Activated T-cell treated with anti-CD3 and anti-CD28 coated beads, Interleukin-2, amount 50 U/mL, for 24 hours (primary cell): ENCODE data around the gene MRPL55.

Experiments
- DNase-seq: peaks from one replicate; pipeline ENCODE4 v3.0.0-alpha.2; 2020
- H3K27ac Mint-ChIP-seq: 2 replicates; pipeline ENCODE4 v1.8.0; 2020; ENCODE audit warnings: mild to moderate bottlenecking, mixed read lengths
- H3K27me3 Mint-ChIP-seq: 2 replicates; pipeline ENCODE4 v1.8.0; 2020; ENCODE audit warnings: mixed read lengths
- H3K36me3 Mint-ChIP-seq: 2 replicates; pipeline ENCODE4 v1.8.0; 2020; ENCODE audit warnings: low read depth, mixed read lengths
- H3K4me1 Mint-ChIP-seq: 2 replicates; pipeline ENCODE4 v1.8.0; 2020; ENCODE audit warnings: low read depth, mixed read lengths
- H3K4me3 Mint-ChIP-seq: 2 replicates; pipeline ENCODE4 v1.8.0; 2020; ENCODE audit warnings: mild to moderate bottlenecking, moderate library complexity, mixed read lengths
- H3K9me3 Mint-ChIP-seq: 2 replicates; pipeline ENCODE4 v1.8.0; 2020; ENCODE audit warnings: mixed read lengths

MRPL55 gene

DNA sequence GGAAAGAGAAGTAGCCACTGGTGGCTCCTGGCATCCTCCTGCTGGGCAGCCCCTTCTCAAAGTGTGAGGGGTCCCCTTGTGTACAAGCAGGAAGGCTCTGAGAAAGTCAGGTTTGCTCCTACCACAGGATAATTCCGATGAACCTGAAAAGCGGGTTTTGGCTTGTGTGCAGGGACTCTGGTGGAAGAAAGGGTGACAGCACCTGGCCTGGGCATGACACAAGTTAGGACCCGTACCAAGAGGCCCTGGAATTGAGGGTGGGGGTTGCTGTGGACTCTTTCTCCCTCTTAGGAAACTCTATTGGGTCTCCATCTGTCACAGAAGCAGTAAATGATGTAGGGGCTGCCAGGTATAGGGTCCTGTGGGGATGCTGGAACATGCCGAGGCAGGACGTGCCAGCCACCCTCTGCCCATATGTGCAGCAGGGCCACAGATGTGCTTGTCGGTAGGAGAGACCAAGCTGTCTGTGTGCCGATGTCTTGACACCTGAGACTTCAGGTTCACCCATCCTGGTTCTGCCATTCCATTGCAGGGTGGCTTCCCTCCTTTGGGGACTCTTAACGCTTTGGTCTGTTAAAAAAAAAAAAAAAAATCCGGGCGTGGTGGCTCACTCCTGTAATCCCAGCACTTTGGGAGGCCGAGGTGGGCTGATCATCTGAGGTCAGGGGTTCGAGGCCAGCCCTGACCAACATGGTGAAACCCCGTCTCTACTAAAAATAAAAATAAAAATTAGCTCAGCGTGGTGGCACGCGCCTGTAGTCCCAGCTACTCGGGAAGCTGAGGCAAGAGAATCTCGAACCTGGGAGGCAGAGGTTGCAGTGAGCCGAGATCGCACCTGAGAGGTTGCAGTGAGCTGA, 15.8 kb downstream of the MRPL55 start:
- H3K4me1 Mint-ChIP-seq, result peaks cover 65% of the 10 kb centered on the region
- no peak for DNase-seq
- H3K36me3 Mint-ChIP-seq, result peaks cover 100% of the 10 kb centered on the region
- no peak overlapping the region for H3K4me3 Mint-ChIP-seq
- no peaks in the 10 kb centered on the region for H3K27me3 Mint-ChIP-seq
- H3K27ac Mint-ChIP-seq, result no peak overlapping the region
- peaks cover 14% of the 10 kb centered on the region for H3K9me3 Mint-ChIP-seq

- Mint-ChIP-seq H3K4me1 (peaks cover 73% of the 10 kb centered on the region), H3K4me3 (no peak overlapping the region), H3K36me3 (peaks cover 100% of the 10 kb centered on the region), H3K9me3 (peaks cover 14% of the 10 kb centered on the region), H3K27me3 (no peaks in the 10 kb centered on the region), H3K27ac (peak overlapping the region; percentile 89)
- no peak for DNase-seq
These were observed 16.6 kb downstream of the MRPL55 start for GRCh38 chr1:228092342-228093049.

GRCh38 chr1:228091084-228091483, 18.0 kb downstream of the MRPL55 start:
- DNase-seq, result no peak
- Mint-ChIP-seq H3K36me3 (peaks cover 98% of the 10 kb centered on the region), H3K9me3 (peaks cover 14% of the 10 kb centered on the region), H3K4me3 (no peak overlapping the region), H3K27ac (peak overlapping the region; percentile 89), H3K27me3 (no peaks in the 10 kb centered on the region), H3K4me1 (peaks cover 85% of the 10 kb centered on the region)

- Mint-ChIP-seq H3K4me1 (peaks cover 85% of the 10 kb centered on the region), H3K4me3 (peak overlapping the region; percentile 25), H3K27me3 (no peaks in the 10 kb centered on the region), H3K9me3 (peaks cover 13% of the 10 kb centered on the region), H3K27ac (peak overlapping the region; percentile 89), H3K36me3 (peaks cover 97% of the 10 kb centered on the region)
- DNase-seq, result no peak
These were observed 18.5 kb downstream of the MRPL55 start for GRCh38 chr1:228090613-228091081.

GRCh38 chr1:228089519-228090380, 19.3 kb downstream of the MRPL55 start:
- Mint-ChIP-seq H3K27me3 (no peaks in the 10 kb centered on the region), H3K4me1 (peaks cover 88% of the 10 kb centered on the region), H3K27ac (peak overlapping the region; percentile 89), H3K9me3 (peaks cover 8% of the 10 kb centered on the region), H3K4me3 (peak overlapping the region; percentile 63), H3K36me3 (peaks cover 97% of the 10 kb centered on the region)
- no peak for DNase-seq

DNA sequence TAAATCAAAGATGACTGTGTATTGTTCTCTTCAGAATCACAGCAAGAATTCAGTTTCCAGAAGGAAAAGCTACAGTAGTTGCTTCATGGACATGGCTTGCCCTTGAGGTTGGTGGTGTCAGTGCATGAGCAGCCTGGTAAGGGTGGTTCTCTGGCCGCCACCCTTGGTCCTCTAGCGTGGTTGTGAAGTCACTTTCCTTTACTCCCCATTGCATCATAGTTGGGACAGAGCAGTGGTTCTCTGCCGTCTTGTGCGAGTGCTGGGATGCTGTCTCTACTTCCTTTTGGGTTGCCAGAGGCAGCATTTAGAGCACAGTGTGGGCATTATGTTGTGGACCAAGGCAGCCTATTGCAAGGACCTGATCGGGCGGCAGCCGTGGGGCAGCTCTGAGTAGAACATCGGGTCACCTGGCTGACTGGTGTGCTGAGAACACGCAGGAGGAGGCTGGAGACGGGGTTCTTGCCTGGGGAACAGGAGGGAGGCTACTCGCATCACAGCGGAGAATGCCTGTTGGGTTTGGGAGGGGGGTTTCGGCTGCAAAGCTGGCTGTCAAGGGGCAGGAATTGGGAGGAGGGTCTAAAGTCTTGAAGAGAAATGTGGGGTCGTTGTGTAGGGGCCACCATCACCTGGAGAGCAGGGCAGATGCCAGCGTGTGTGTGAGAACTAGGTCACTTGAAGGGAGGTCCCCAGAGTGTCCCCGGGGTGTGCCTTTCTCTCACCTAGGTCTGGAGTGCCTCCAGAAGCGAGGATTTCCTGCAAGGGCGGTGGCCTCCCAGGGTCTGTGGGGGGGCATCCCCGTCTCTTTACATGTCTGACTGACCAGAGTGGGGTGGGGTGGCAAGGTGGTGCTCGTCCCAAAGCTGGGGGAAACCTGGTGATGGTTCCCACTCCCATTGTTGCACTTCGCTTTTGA, 20.3 kb downstream of the MRPL55 start:
- Mint-ChIP-seq H3K4me3 (peak overlapping the region; percentile 63), H3K9me3 (no peaks in the 10 kb centered on the region), H3K36me3 (peaks cover 97% of the 10 kb centered on the region), H3K4me1 (peaks cover 87% of the 10 kb centered on the region), H3K27ac (peak overlapping the region; percentile 89), H3K27me3 (no peaks in the 10 kb centered on the region)
- peak; percentile 29 for DNase-seq

GRCh38 chr1:228087771-228088251, 21.3 kb downstream of the MRPL55 start:
- Mint-ChIP-seq H3K9me3 (no peaks in the 10 kb centered on the region), H3K27me3 (no peaks in the 10 kb centered on the region), H3K4me3 (peak overlapping the region; percentile 63), H3K36me3 (peaks cover 95% of the 10 kb centered on the region), H3K27ac (peak overlapping the region; percentile 89), H3K4me1 (peaks cover 86% of the 10 kb centered on the region)
- no peak for DNase-seq

DNA sequence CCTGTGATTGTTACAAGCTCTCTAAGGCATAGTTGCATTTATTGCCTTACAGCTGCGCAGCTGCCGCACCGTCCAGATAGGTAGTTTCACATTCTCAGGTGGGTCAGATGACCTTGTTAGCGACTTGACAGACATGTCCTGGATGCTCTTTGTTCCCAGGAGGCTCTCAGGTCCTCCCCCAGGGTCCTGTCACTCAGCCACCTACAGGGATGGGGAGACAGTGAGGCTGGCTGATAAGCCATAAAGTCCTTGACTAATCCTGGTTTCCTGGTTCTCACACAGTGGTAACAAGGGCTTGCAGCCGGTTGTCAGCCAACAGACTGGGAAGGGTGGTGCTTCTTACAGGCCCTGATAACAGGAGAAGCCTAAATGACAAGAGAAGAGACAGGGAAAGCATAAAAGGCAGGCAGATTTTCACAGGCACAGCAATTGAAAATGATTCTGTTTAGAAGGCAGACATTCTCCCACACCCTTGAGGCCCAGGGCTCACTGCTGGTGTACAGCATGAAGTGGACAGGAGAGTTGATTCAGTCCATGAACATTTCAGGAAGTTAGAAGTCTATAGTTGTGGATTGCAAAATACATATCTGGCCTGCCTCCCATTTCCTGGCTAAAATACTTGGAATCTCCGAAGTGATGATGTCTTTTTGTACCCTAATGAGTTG, 23.7 kb downstream of the MRPL55 start:
- H3K36me3 Mint-ChIP-seq, result peaks cover 79% of the 10 kb centered on the region
- peaks cover 67% of the 10 kb centered on the region for H3K4me1 Mint-ChIP-seq
- peak overlapping the region; percentile 97 for H3K4me3 Mint-ChIP-seq
- peak overlapping the region; percentile 98 for H3K27ac Mint-ChIP-seq
- no peaks in the 10 kb centered on the region for H3K27me3 Mint-ChIP-seq
- no peak for DNase-seq
- H3K9me3 Mint-ChIP-seq, result no peaks in the 10 kb centered on the region

GRCh38 chr1:228084797-228085196, 24.3 kb downstream of the MRPL55 start:
- H3K27ac Mint-ChIP-seq, result peak overlapping the region; percentile 98

DNA sequence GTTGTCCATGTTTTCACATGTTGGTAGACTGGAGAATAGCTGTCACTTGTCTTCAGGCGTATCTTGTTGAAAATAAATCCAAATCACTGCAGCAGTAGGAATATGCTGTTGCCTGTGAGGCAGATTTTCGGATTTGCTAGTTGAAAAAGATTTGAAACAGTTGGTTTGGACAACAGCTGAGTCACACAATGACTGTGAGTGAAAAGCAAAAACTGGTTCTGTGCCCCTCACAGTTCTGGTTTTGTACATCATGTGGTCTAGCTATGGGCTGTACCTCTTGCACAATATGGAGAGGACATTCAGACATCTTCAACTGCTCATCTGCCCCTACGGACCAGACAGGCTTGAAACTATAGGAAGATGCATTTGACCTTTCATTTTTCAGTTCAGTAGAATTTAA, 24.8 kb downstream of the MRPL55 start:
- Mint-ChIP-seq H3K36me3 (peaks cover 72% of the 10 kb centered on the region), H3K27ac (peak overlapping the region; percentile 98), H3K27me3 (no peaks in the 10 kb centered on the region), H3K4me1 (peaks cover 63% of the 10 kb centered on the region), H3K9me3 (no peaks in the 10 kb centered on the region), H3K4me3 (peak overlapping the region; percentile 97)
- DNase-seq, result no peak

More at GRCh38 chr1:228084797-228085196, 24.3 kb downstream of the MRPL55 start:
- Mint-ChIP-seq H3K4me3 (peak overlapping the region; percentile 97), H3K4me1 (peaks cover 64% of the 10 kb centered on the region), H3K27me3 (no peaks in the 10 kb centered on the region), H3K9me3 (no peaks in the 10 kb centered on the region), H3K36me3 (peaks cover 75% of the 10 kb centered on the region)
- DNase-seq, result no peak

DNA sequence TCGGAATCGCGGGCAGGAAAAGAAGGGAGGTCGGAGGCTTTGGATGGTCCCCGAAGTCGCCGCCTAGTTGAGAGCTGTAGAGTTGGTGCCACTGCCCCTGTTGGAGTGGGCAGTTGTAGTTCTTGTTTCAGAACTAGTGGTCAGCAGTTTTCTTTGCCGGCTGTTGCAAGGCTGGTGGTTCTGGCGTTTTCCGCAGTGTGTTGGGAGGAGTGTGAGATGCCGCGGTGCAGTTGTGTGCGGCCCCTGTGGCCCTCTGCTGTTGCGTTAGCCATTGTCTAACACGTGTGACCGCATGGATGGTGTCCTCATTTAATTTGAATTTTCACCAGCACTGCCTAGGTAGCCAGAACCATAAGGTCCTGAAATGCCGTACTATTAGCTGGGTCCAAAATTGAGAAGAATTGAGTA, 25.2 kb downstream of the MRPL55 start:
- peaks cover 69% of the 10 kb centered on the region for H3K36me3 Mint-ChIP-seq
- peak overlapping the region; percentile 98 for H3K27ac Mint-ChIP-seq

GRCh38 chr1:228082918-228083870, 25.9 kb downstream of the MRPL55 start:
- Mint-ChIP-seq H3K9me3 (no peaks in the 10 kb centered on the region), H3K36me3 (peaks cover 62% of the 10 kb centered on the region), H3K4me1 (peaks cover 56% of the 10 kb centered on the region), H3K4me3 (peak overlapping the region; percentile 97), H3K27me3 (no peaks in the 10 kb centered on the region), H3K27ac (peak overlapping the region; percentile 98)
- DNase-seq, result peak; percentile 57

More for the DNA sequence above, 25.2 kb downstream of the MRPL55 start:
- peak overlapping the region; percentile 97 for H3K4me3 Mint-ChIP-seq
- peaks cover 60% of the 10 kb centered on the region for H3K4me1 Mint-ChIP-seq
- H3K9me3 Mint-ChIP-seq, result no peaks in the 10 kb centered on the region
- H3K27me3 Mint-ChIP-seq, result no peaks in the 10 kb centered on the region
- no peak for DNase-seq
